A549 treated with RU486 at 1 μM for 4 hours (cell line): ENCODE data around the gene ARL6IP6. TPM values are rescaled to one million over a fixed set of nuclear protein-coding genes. Genes with fewer than 3 reads are reported as not detected.

Source experiments
- total RNA-seq: library from RNA; stranded (reverse); fragments of 200-300 nt; extraction: Qiagen RNA extraction; gene quantifications from 5 replicates; pipeline ENCODE4 v1.2.3, GENCODE V29; 2022; ENCODE audit warnings: low read depth

Gene ARL6IP6
- total RNA-seq, result 14.3 to 28.6 TPM (median 22.8 TPM) in 5 replicates

DNA sequence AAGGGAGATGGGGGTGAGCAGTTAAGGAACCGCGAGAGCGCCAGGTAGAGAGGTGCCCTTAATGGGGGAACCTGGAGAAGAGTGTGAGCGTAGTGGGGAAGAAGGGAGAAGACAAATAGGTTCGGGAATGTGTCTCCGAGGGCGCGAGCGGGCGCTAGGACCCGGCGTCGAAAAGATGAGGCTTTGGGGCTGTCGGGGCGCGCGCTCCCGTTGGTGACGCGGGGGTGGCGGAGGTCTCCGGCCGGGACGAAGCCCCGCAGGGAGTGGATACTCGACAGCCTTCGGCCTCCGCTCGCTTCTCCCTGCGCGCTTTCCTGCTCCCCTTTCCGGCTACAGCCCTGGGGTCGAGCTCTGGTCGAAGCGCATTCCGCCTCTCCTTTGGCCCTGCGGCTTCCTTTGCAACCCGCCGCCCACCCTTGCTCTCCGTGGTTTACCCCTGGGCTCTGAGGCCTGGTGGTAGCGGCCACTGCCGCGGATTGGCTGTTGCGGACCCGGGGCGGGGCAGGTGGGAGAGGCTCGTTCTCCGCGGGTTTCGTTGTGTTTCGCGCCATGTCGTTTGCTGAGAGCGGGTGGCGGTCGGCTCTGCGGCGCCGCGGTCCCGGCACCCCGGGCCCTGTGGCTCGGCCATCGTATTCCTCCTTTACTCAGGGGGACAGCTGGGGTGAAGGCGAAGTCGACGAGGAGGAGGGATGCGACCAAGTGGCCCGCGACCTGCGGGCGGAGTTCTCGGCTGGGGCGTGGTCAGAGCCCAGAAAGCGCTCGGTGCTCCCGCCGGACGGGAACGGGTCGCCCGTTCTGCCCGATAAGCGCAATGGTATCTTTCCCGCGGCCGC is at the start of gene ARL6IP6:
Gene ARL6IP6, plus strand, starts transcription at position 545 of the 833 bp plus-strand sequence. Its CDS starts 5 bp downstream, at position 550.

DNA sequence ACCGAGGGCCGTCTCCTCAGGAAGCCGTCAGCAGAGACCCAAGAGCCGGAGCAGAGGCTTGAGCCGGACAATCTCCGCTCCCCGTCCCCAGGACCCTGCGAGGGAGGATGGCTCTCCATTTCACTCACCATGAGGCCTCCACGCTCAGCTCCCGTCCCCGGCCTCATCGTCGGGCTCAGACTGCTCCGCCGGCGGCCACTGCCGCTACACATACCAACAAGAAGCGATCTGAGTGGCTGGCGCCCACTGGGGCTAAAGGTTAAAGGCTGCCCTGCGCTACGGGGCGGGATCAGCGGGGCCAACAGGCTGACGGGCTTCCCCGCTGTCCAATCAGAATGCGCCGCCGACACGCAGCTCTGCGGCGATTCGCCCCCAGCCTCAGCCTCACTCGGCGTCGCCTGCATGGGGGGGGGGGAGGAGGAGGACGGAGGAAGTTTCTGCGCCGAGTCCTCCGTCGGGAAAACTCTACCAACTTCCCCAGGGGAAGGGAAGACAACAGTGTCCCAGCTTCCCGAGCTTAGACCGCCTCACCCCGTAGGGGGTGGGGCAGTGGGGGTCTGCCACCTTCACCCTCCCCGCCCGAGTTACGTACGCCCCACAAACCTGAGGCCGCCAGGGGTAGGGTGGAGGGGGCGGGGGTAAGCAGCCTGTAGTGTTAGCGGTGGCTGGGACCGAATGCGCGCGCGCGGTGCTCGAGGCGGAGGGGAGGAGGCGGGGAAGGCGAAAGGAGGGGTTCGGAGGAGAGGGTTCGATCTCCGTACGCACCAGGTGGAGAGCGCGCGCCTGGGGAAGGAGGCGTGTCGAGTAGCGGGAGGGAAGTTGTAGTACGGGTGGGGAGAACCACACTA is 968 bp upstream of the ARL6IP6 start, which contains the start of gene PRPF40A:
Gene PRPF40A, minus strand, starts transcription at position 234 of the 848 bp plus-strand sequence. Its CDS starts 22 bp downstream, at position 212.

Other genes with a start within 250 kb of the ARL6IP6 start
- 55.7 to 97.5 TPM (median 84.6 TPM) in 5 replicates for gene PRPF40A, start 1.2 kb upstream of the ARL6IP6 start, total RNA-seq